Measurements from ENCODE around the gene WHRN.

WHRN gene

DNA sequence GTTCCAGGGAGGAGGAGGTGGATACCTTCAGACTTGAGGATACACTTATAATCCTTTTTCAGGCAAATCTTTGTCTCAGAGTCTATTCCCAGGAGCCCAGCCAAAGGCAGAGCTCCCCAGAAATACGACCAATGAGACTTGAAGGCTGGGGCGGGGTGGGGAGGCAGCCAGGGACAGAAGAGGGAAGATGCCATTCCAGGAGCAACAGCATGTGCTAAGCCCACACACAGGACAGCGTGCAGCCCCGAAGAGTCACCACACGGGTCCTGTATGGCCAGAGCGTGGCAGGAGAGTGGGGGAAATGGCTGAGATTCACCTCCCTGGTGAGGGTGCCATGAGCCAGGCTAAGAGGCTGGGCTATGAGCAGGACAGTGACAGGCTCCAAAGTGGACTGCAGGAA, 35.2 kb downstream of the WHRN start:
- no peak for DNase-seq (ENCODE audit: low read depth)
- TF ChIP-seq, protein P1, sequence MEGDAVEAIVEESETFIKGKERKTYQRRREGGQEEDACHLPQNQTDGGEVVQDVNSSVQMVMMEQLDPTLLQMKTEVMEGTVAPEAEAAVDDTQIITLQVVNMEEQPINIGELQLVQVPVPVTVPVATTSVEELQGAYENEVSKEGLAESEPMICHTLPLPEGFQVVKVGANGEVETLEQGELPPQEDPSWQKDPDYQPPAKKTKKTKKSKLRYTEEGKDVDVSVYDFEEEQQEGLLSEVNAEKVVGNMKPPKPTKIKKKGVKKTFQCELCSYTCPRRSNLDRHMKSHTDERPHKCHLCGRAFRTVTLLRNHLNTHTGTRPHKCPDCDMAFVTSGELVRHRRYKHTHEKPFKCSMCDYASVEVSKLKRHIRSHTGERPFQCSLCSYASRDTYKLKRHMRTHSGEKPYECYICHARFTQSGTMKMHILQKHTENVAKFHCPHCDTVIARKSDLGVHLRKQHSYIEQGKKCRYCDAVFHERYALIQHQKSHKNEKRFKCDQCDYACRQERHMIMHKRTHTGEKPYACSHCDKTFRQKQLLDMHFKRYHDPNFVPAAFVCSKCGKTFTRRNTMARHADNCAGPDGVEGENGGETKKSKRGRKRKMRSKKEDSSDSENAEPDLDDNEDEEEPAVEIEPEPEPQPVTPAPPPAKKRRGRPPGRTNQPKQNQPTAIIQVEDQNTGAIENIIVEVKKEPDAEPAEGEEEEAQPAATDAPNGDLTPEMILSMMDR (IDR thresholded peaks at IDR 0.05; ENCODE audit: low read depth, low read length) = no peak
- TF ChIP-seq, protein P2, sequence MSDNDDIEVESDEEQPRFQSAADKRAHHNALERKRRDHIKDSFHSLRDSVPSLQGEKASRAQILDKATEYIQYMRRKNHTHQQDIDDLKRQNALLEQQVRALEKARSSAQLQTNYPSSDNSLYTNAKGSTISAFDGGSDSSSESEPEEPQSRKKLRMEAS (IDR thresholded peaks at IDR 0.05; ENCODE audit: low read depth, low read length) = no peak
- no peak for TF ChIP-seq MYC (IDR thresholded peaks at IDR 0.05; ENCODE audit: low read depth, low read length)
- TF ChIP-seq POLR2A (IDR thresholded peaks at IDR 0.05; ENCODE audit: extremely low read depth, insufficient read length) = no peak
- no peak overlapping the region for H3K4me3 ChIP-seq (ENCODE audit: low read depth, low read length)

DNA sequence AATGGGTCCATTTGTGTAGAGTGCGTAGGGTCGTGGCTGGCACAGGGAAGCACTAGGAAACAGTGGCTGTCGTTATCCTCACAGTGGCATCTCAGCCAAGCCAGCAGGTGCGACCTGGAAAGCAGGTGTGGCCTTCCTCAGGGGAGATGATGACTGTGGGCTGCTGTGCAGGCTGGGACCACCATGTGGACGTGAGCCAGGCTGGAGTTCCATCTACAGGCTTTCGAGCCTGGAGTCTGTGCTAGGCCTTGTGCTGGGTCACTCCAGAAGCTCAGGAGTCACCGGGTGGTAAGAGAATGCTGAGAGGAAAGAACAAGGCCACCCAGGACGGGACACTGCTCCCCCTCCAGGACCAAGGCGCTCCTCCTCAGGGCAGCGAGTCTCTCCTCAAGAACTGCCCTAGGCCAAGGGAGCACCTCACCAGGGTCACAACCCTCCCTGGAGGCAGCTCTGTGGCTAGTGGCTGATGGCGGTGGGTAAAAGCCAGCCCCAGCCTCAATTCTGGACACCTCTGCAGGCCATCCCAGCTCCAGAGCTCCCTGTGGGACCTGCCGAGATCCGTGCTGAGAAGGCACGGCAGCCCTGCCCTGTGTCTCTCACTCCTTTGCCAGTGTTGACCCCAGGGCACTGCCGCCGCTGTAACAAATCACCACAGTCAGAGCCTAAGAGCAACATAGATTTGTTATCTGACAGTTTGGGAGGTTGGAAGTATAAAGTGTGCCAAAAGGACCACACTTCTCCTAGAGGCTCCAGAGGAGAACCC, 36.0 kb downstream of the WHRN start:
- no peak overlapping the region for H3K4me3 ChIP-seq (ENCODE audit: low read depth, low read length)
- DNase-seq (ENCODE audit: low read depth) = no peak
- TF ChIP-seq POLR2A (IDR thresholded peaks at IDR 0.05; ENCODE audit: extremely low read depth, insufficient read length) (no peak), MYC (IDR thresholded peaks at IDR 0.05; ENCODE audit: low read depth, low read length) (no peak)
- TF ChIP-seq, protein P1 (IDR thresholded peaks at IDR 0.05; ENCODE audit: low read depth, low read length) = no peak
- TF ChIP-seq, protein P2 (IDR thresholded peaks at IDR 0.05; ENCODE audit: low read depth, low read length) = no peak

DNA sequence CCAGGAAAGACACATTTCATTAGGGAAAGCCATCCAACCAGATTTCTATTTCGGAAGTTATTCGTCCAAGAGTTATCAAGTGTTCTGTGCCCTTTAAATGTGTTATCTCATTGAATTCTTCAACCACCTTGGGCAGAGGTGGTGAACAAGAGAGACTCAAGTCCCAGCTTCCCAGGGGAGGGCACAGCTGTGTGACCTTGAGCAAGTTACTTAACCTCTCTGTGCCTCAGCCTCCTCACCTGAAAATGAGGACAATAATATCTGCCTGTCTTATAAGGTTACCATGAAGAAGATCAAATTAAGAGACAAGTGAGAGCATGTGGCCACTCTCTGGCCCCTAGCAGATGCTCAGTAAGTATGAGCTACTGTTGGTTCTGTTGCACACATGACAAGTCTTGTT, 37.4 kb downstream of the WHRN start:
- no peak overlapping the region for H3K4me3 ChIP-seq (ENCODE audit: low read depth, low read length)
- TF ChIP-seq MYC (IDR thresholded peaks at IDR 0.05; ENCODE audit: low read depth, low read length) (no peak), POLR2A (IDR thresholded peaks at IDR 0.05; ENCODE audit: extremely low read depth, insufficient read length) (no peak)
- TF ChIP-seq, protein P1 (IDR thresholded peaks at IDR 0.05; ENCODE audit: low read depth, low read length) = no peak
- TF ChIP-seq, protein P2 (IDR thresholded peaks at IDR 0.05; ENCODE audit: low read depth, low read length) = no peak
- DNase-seq (ENCODE audit: low read depth) = no peak

DNA sequence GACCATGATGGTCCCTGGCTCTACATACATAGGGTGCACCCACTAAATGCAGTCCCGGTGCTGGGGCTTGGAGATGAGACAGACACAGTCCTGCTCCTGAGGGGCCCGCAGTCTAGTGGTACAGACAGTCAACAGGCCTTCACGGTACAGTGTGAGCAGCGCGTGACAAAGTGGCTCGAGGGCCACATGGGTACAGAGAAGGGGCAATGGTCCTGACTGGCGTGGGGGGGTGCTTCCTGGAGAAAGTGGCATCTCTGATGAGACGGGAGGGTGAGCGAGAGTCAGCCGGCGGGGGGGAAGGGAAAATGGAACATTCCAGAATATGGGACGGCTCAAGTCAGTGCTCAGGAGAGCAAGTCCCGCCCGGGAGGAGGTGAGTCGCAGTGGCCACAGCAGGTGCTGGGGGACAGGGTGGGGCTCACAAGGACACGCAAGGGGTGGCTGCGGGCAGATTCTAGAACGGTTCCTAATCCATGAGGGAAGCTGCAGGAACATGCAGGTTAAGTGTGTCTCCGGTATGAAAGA, 38.0 kb downstream of the WHRN start:
- DNase-seq (ENCODE audit: low read depth) = no peak
- TF ChIP-seq, protein P2 (IDR thresholded peaks at IDR 0.05; ENCODE audit: low read depth, low read length) = no peak
- TF ChIP-seq MYC (IDR thresholded peaks at IDR 0.05; ENCODE audit: low read depth, low read length) (no peak), POLR2A (IDR thresholded peaks at IDR 0.05; ENCODE audit: extremely low read depth, insufficient read length) (no peak)
- TF ChIP-seq, protein P1 (IDR thresholded peaks at IDR 0.05; ENCODE audit: low read depth, low read length) = no peak
- no peak overlapping the region for H3K4me3 ChIP-seq (ENCODE audit: low read depth, low read length)

DNA sequence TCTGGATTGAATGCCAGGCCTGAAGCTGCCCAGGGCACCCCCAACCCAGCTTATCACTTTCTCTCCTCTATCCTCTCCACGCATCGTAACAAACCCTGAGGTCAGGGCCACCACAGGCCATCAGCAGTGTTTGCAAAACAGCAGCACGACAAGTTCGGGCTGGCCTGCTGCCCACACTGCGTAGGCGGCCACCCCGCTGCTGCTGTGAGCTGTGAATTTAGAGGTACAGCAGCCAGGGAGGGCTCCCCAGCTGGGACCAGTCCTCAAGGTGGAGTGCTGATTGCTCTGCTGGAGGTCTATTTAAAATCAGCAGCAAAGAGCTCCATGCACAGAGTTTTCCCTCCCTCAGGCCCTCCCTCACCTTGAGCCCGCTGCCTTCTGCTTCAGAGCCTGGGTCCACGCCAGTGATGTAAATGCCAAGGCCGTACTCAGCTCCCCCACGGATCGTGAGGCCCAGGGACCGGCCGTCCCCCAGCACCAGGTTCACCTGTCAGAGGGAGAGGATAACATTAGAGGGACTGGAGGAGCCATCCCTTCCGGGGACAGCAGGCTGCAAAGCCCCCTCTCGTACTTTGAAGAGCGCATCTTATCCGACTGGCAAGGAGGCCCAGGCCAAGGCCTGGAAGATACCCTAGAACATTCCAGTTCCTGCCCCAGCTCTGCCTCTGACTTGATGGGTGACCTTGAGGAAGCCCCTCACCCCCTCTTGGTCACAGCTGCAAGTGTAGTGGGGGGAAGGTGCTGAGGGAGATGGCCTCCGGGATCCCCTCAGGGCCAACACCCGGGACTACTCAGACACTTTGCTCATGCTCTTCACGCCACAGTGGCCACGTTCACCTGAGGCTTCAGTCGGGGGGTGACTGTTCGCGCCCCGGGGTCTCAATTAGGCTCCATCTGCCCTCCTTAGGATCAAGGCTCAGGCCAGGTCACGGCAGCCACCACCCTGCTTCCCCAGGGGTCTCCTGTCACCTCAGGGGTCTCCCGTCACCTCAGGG, 39.1 kb downstream of the WHRN start:
- DNase-seq (ENCODE audit: low read depth) = no peak
- no peak for TF ChIP-seq MYC (IDR thresholded peaks at IDR 0.05; ENCODE audit: low read depth, low read length)
- TF ChIP-seq POLR2A (IDR thresholded peaks at IDR 0.05; ENCODE audit: extremely low read depth, insufficient read length) = no peak
- TF ChIP-seq, protein P2 (IDR thresholded peaks at IDR 0.05; ENCODE audit: low read depth, low read length) = no peak
- TF ChIP-seq, protein P1 (IDR thresholded peaks at IDR 0.05; ENCODE audit: low read depth, low read length) = no peak
- H3K4me3 ChIP-seq (ENCODE audit: low read depth, low read length) = no peak overlapping the region

Measured in NB4 (cell line).